Measurements from ENCODE around the gene NDUFS3.

- TF ChIP-seq REST (IDR thresholded peaks at IDR 0.05; ENCODE audit: unreplicated experiment) (no peak), CTCF (conservative IDR thresholded peaks at IDR 0.05; ENCODE audit: low read depth in 2 of 2) (no peak), POLR2AphosphoS5 (IDR thresholded peaks at IDR 0.05; ENCODE audit: low read depth) (peak; percentile 57), EZH2 (IDR thresholded peaks at IDR 0.05; ENCODE audit: low read depth, unreplicated experiment) (no peak), EZH2phosphoT487 (IDR thresholded peaks at IDR 0.05; ENCODE audit: unreplicated experiment) (no peak), CREB1 (CRISPR knock-in tag; IDR thresholded peaks at IDR 0.05; ENCODE audit: low read depth) (peak; percentile 41), JUNB (IDR thresholded peaks at IDR 0.05; ENCODE audit: unreplicated experiment) (no peak), STAT1 (IDR thresholded peaks at IDR 0.05; ENCODE audit: unreplicated experiment) (no peak), ZNF114 (CRISPR knock-in tag; IDR thresholded peaks at IDR 0.05) (no peak), ETS1 (IDR thresholded peaks at IDR 0.05) (no peak), ZNF331 (CRISPR knock-in tag; IDR thresholded peaks at IDR 0.05; ENCODE audit: low read depth) (no peak)
These were observed 11.3 kb downstream of the NDUFS3 start for GRCh38 chr11:47589977-47590861.

Data from GM23338 (cell line).